Thoracic aorta (tissue), 2 donors: ENCODE data around the gene GABRA4. TPM values are rescaled to one million over a fixed set of nuclear protein-coding genes. Genes with fewer than 3 reads are reported as not detected.

Source experiments
- ATAC-seq: fragments of 150-250 bp; one replicate; pipeline ENCODE4 v1.8.0; 2017; ENCODE audit warnings: low read depth; ENCODE audit not compliant: insufficient number of reproducible peaks, low FRiP score
- DNase-seq: peaks from one replicate; pipeline ENCODE4 v3.0.0-alpha.2; 2020; ENCODE audit warnings: low spot score
- H3K27ac ChIP-seq, 2 donors: fragments of 200-600 bp; sonication (generic); 1 replicate in 1 of 2; 2 replicates in 1 of 2; pipeline ENCODE4 v1.5.1; 2016; ENCODE audit warnings: mild to moderate bottlenecking in 2 of 2, moderate library complexity in 2 of 2
- H3K27me3 ChIP-seq: fragments of 200-600 bp; sonication (generic); replicated peaks from 2 replicates; pipeline ENCODE4 v1.6.0; 2016; ENCODE audit warnings: mild to moderate bottlenecking; ENCODE audit not compliant: insufficient read depth
- H3K36me3 ChIP-seq: fragments of 200-600 bp; sonication (generic); one replicate; pipeline ENCODE4 v1.5.1; 2016
- H3K4me1 ChIP-seq, 2 donors: fragments of 200-600 bp; sonication (generic); 1 replicate in 1 of 2; 2 replicates in 1 of 2; pipeline versions ENCODE4 v1.5.1 to v1.6.0; 2016; ENCODE audit warnings: low read depth in 2 of 2, mild to moderate bottlenecking in 1 of 2; ENCODE audit not compliant: control insufficient read depth in 1 of 2
- H3K4me3 ChIP-seq: fragments of 200-600 bp; sonication (generic); 2 replicates; pipeline ENCODE4 v1.5.1; 2016; ENCODE audit warnings: mild to moderate bottlenecking
- H3K9me3 ChIP-seq: fragments of 200-600 bp; sonication (generic); 2 replicates; pipeline ENCODE4 v1.5.1; 2016
- CTCF ChIP-seq: fragments of 200-600 bp; sonication (generic); IDR thresholded peaks from one replicate; pipeline ENCODE4 v1.5.1; 2019; ENCODE audit warnings: antibody characterized with exemption
- total RNA-seq, 2 donors: library from RNA; depleted of rRNA; stranded (reverse); fragments of >200 nt; gene quantifications; one replicate each; pipeline versions ENCODE4 v1.1.0 to v1.2.3, GENCODE V29; 2016

The GABRA4 gene
- total RNA-seq, 2 donors from 2014 or later, result 0.14 TPM; not detected in 1

- Histone ChIP-seq H3K4me1 (no peaks in the 10 kb centered on the region), H3K4me3 (no peak overlapping the region), H3K9me3 (no peaks in the 10 kb centered on the region), H3K27ac (no peak overlapping the region), H3K36me3 (no peaks in the 10 kb centered on the region), H3K27me3 (no peaks in the 10 kb centered on the region)
- DNase-seq (no peak), ATAC-seq (no peak)
- no peak for TF ChIP-seq CTCF
These were observed 24.5 kb downstream of the GABRA4 start for GRCh38 chr4:46968847-46969246.

- no peak overlapping the region for H3K4me3 ChIP-seq
- ATAC-seq, result no peak
- TF ChIP-seq CTCF, result no peak
- no peaks in the 10 kb centered on the region for H3K9me3 ChIP-seq
- H3K4me1 ChIP-seq, result no peaks in the 10 kb centered on the region
- H3K27me3 ChIP-seq, result no peaks in the 10 kb centered on the region
- no peak overlapping the region for H3K27ac ChIP-seq
- no peak for DNase-seq
- H3K36me3 ChIP-seq, result no peaks in the 10 kb centered on the region
These were observed 25.8 kb downstream of the GABRA4 start for GRCh38 chr4:46967631-46968030.

DNA sequence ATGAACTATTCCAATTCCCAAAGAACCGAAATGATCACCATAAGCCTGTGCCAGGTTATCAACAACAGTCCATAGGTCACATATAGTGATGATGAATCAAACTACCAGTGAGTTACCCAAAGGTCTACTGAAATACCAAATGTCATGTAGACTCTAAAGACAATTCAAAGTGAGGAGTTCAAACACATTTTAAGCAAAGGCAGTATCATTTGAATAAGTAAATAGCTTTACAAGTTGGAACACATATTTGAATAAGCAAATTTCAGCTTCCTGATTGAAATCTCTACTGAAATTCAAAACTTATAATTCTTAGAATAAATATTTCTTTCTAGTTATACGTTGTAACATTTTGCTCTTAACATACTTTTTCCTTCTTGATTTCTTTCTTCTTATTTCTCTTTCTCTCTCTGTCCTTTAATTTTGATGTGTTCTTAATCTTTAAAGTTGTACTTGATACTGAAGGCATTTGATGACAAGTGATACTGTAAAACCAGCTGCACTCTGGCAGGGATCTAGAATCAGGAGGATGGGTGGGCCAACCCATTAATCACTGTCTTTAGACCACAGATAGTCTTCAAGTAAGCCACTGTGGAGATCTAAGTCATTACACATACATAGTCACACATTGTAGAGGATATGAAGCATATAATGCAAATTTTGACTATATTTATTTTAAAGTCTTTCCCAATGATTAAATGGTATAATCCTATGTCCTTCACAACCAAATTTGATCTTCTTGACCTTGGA, 34.5 kb downstream of the GABRA4 start:
- Histone ChIP-seq H3K27me3 (no peaks in the 10 kb centered on the region), H3K27ac (no peak overlapping the region), H3K4me3 (no peak overlapping the region), H3K4me1 (no peaks in the 10 kb centered on the region), H3K9me3 (no peaks in the 10 kb centered on the region), H3K36me3 (no peaks in the 10 kb centered on the region)
- ATAC-seq (no peak), DNase-seq (no peak)
- no peak for TF ChIP-seq CTCF

DNA sequence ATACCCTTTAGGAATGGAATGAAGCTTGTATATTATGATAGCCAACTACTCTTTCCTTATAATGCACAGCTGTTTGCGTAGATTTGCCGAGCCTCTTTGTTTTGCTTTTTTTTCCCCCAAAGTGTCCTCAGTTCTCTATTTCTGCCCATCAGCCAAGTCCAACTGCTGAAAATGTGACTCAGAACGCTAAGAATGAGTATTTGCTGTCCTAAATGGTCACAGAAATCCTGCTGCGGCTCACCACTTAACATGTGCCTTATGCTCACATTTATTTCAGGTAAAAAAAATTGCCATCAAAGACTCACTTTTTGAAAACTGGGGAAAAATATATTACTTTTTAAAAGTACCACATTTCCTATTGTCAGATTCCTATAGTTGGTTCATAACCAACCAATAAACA, 36.9 kb downstream of the GABRA4 start:
- Histone ChIP-seq H3K4me3 (no peak overlapping the region), H3K36me3 (no peaks in the 10 kb centered on the region), H3K27me3 (no peaks in the 10 kb centered on the region), H3K4me1 (no peaks in the 10 kb centered on the region), H3K9me3 (no peaks in the 10 kb centered on the region), H3K27ac (no peak overlapping the region)
- ATAC-seq, result no peak
- no peak for TF ChIP-seq CTCF
- no peak for DNase-seq

DNA sequence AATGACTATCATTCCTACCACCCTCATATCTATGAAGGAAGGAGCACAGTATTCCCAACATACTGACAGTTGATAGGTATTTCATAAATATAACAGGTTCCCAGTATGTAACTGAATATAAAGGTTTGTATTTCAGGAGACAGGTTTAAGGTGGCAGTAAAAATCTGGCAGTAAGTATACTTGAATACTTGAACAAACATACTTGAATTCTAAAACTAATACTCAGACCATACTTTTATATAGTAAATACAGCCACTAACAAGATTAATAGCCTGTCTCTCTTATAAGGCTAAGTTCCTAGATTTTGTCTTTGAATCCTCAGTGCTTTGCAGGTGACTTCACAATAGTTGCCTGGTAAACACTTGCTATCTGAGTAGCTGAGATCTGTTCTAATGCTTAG, 37.8 kb downstream of the GABRA4 start:
- TF ChIP-seq CTCF, result no peak

More for the DNA sequence above, 37.8 kb downstream of the GABRA4 start:
- no peaks in the 10 kb centered on the region for H3K27me3 ChIP-seq
- no peaks in the 10 kb centered on the region for H3K9me3 ChIP-seq
- H3K4me3 ChIP-seq, result no peak overlapping the region
- H3K4me1 ChIP-seq, result no peaks in the 10 kb centered on the region
- ATAC-seq (no peak), DNase-seq (no peak)
- no peaks in the 10 kb centered on the region for H3K36me3 ChIP-seq
- H3K27ac ChIP-seq, result no peak overlapping the region
